AG10803 (cell line): ENCODE data around the gene MEOX2.

Source experiments
- DNase-seq: peaks from one replicate; pipeline ENCODE4 v3.0.0; 2010; ENCODE audit warnings: low read depth
- H3K4me3 ChIP-seq: 2 replicates; pipeline ENCODE4 v1.5.1; 2011; ENCODE audit warnings: mild to moderate bottlenecking, low read length, control low read depth
- TF ChIP-seq, protein P1 (sequence below): conservative IDR thresholded peaks from 2 replicates; pipeline ENCODE4 v1.5.1; 2011; ENCODE audit warnings: mild to moderate bottlenecking, low read length, control low read depth, inconsistent platforms

Gene MEOX2

DNA sequence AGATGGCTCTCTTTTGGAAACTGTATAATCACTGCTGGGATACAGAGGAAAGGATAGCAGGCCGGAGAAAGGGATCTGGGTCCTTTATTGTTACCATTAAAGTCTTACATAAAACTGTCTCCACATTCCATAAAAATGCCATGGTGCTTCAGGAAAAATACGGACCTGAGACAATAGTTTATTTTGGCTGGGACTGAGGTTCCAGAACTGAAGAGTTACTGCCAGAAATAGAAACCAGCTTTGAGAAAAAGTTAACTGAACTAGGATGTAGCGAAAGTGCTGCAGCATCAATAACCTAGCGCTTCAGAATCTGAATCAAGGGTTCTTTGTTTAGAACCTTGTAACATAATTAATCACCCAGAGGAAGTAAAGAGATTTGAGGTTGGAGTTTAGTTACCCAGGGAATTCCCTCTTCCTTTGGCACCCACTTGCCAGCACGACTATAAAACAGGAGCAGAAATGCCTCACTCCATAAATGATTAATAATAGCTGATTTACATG is 38.0 kb downstream of the MEOX2 start:
- DNase-seq, result no peak
- TF ChIP-seq, protein P1, sequence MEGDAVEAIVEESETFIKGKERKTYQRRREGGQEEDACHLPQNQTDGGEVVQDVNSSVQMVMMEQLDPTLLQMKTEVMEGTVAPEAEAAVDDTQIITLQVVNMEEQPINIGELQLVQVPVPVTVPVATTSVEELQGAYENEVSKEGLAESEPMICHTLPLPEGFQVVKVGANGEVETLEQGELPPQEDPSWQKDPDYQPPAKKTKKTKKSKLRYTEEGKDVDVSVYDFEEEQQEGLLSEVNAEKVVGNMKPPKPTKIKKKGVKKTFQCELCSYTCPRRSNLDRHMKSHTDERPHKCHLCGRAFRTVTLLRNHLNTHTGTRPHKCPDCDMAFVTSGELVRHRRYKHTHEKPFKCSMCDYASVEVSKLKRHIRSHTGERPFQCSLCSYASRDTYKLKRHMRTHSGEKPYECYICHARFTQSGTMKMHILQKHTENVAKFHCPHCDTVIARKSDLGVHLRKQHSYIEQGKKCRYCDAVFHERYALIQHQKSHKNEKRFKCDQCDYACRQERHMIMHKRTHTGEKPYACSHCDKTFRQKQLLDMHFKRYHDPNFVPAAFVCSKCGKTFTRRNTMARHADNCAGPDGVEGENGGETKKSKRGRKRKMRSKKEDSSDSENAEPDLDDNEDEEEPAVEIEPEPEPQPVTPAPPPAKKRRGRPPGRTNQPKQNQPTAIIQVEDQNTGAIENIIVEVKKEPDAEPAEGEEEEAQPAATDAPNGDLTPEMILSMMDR, result no peak
- no peak overlapping the region for H3K4me3 ChIP-seq

DNA sequence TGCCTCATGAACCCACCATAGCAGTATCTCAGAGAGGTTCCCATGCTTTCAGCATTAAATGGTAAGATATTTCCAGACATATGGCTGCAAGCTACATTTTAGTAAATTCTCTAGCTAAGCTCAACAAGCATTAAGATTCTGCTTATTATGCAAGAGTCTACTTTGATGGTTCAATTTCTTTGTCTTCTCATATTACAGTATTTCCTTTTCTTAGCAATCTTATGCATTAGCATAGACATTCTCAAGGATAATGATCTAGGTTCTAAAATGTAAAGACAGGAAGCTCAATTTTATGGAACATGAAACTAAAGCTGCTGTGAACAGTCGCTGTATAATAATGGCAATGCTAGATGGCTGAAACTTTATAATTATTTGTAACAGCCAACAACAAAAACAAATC is 39.2 kb downstream of the MEOX2 start:
- no peak for DNase-seq
- no peak overlapping the region for H3K4me3 ChIP-seq
- TF ChIP-seq, protein P1, result no peak

DNA sequence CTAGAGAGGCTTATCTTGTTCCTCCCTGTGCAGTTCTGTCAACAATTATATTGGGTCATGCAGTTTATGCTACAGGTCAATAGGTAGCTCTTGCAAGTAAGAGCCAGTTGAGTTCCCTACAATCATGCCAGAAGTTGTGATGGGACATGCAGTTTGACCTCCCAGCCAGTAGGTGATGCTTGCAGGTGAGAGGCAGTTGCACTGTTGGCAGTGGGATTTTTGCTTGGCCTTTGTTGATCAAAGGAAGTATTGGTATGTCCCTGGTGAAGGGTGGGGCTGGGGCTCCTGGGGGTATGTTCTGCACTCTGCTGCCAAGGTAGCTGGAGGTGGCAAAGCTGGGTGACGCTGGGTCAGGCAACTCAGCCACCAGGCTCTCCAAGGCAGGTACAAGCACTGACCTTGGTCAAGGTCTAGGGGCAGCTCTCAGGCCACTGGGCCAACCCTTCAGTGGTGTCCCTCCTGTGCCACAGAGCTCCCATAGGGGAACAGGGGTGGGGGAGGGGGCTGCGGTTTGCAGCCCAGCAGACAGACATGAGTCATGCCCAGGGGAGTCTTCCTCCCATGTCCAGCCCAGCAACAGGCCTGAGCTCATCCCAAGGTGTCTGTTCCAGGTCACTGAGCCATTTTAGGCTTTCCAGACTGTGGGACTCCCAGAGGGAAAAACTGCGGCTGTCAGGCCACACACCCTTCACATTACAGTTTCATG is 43.3 kb downstream of the MEOX2 start:
- TF ChIP-seq, protein P1, result no peak
- DNase-seq, result no peak

DNA sequence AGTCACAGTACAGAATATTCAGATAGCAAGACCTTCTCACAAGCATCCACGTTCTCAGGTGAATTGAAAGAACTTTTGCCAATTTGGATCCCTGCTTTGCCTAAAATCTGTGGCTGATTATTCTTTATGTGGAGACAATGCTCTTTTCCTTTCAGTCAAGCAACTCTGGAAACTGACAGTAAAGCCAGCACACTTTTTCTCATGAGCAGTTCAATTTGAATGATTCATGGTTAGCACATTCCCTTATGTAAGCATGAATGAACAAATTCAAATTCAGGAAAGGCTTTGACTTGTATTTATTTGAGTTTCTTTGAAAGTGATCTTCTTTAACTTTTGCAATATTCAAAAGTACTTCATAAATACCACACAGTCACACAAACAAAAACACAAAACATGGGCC is 57.6 kb downstream of the MEOX2 start:
- DNase-seq, result no peak
- TF ChIP-seq, protein P1, result no peak
- H3K4me3 ChIP-seq, result no peak overlapping the region

More for the DNA sequence above, 43.3 kb downstream of the MEOX2 start:
- H3K4me3 ChIP-seq, result no peak overlapping the region

DNA sequence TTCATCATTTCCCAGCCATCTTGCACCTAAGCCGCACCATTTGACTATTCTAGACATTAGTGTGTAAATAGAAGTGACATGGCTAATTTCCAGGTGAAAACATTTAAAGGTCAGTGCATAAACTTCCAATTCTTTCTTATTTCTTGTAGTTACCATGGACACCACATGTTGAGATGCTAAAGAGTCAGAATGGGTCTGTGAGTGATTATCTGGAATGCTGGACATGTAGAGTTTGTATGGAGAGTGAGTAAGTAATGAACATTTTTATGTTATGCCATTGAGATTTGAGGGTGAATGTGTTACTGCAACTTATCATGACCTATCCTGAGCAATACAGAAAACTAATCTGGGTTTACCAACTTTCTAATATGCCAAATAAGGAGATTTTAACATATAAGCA is 60.4 kb downstream of the MEOX2 start:
- peak; percentile 9 for DNase-seq
- TF ChIP-seq, protein P1, result no peak
- no peak overlapping the region for H3K4me3 ChIP-seq

DNA sequence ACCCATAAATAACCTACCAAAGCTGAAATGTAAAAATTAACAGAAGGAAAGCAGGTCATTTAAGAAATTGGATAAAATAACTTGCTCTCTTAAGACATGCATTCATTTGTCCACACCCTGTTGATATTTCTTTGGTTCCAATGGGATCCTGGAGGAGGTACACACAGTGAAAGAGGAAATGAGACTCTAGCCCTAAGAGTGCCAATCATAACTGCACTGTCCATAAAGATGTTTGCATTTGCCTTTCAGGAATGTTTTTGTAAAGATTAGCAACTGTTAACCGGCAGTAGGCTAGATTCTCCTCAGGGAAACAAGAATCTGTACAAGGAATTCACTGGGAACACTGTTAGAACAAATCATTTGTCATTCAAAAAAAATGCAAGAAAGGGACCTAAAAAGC is 61.0 kb downstream of the MEOX2 start:
- H3K4me3 ChIP-seq, result no peak overlapping the region
- no peak for DNase-seq
- TF ChIP-seq, protein P1, result no peak

DNA sequence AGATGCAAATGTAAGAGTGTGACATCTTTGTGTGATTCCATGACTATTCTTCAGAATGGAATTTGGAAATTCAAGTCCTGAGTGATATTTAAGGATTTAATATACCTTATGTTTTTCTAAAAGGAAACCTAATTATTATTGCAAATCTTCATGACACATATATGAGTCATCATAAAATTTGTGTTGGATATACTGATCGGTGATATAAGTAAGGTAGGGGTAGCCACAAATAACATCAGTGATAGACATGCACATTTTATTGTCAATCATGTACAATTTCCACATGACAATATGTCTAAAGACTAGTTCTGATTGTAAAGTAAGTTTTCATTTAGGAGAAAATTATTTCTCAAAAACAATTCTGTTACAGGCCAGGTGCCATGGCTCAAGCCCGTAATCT is 65.0 kb downstream of the MEOX2 start:
- TF ChIP-seq, protein P1, result no peak
- H3K4me3 ChIP-seq, result no peak overlapping the region
- DNase-seq, result no peak
